Epithelial cell of proximal tubule (primary cell): ENCODE data around the gene CABLES2. TPM values are rescaled to one million over a fixed set of nuclear protein-coding genes. Genes with fewer than 3 reads are reported as not detected.
"Not testable (repeated sequence)": the region's sequence is repeated elsewhere in the genome, so short reads cannot be mapped to it uniquely, and the experiment has no call there.

Experiments
- DNase-seq: peaks from one replicate; pipeline ENCODE4 v3.0.0-alpha.2; 2011; ENCODE audit warnings: low read depth
- H3K4me3 ChIP-seq: 2 replicates; pipeline ENCODE4 v1.5.1; 2011; ENCODE audit warnings: low read depth, mild to moderate bottlenecking, low read length
- total RNA-seq: library from RNA; depleted of rRNA; stranded (reverse); fragments of >200 nt; gene quantifications from 2 replicates; pipeline ENCODE4 v1.2.3, GENCODE V29; 2015
- TF ChIP-seq, protein P1 (sequence below): conservative IDR thresholded peaks from 2 replicates; pipeline ENCODE4 v1.5.1; 2012; ENCODE audit warnings: low read depth, mild to moderate bottlenecking, low read length

CABLES2 gene
- total RNA-seq, 1 donor from 2014 or later = 5.8 TPM

DNA sequence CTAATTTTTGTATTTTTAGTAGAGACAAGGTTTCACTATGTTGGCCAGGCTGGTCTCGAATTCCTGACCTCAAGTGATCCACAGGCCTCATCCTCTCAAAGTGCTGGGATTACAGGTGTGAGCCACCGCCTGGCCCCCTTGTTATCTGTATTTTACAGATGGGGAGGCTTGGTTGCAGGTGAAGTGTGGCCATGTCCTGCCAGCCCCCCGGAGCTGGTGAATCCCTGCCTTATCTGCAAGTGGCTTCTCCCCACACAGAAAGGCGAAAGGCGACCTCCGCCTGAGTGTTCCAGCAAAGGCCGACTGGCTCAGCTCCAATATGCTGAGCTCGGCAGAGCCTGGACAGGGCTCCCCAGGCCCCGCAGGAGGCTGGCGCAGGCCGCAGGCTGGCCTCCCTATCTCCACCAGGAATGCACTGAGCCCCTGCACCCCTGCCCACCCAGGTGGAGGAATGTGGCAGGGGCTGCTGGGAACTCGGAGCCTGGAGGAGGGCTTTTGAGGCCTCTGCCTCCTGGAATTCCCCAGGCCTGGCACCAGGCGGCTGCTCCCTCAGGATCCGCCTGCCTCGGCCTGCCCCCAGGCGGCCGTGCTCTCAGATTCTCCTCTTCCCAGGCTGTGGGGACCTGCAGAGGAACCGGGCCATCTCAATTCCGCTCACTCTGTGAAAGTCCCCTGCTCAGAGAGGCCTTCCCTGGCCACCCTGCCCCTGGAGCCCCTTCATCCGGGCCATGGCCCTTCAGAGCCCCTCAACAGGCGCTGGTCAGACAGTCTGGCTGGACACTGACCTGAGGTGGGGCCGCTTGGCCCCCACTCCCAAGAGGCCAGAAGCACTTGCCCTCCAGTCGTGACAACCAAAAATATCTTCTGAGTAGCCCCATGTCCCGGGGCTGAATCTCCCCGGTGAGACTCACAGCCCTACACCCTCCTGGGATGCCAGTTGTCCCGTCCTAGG lies 30.7 kb downstream of the CABLES2 start:
- no peak overlapping the region for H3K4me3 ChIP-seq
- TF ChIP-seq, protein P1, sequence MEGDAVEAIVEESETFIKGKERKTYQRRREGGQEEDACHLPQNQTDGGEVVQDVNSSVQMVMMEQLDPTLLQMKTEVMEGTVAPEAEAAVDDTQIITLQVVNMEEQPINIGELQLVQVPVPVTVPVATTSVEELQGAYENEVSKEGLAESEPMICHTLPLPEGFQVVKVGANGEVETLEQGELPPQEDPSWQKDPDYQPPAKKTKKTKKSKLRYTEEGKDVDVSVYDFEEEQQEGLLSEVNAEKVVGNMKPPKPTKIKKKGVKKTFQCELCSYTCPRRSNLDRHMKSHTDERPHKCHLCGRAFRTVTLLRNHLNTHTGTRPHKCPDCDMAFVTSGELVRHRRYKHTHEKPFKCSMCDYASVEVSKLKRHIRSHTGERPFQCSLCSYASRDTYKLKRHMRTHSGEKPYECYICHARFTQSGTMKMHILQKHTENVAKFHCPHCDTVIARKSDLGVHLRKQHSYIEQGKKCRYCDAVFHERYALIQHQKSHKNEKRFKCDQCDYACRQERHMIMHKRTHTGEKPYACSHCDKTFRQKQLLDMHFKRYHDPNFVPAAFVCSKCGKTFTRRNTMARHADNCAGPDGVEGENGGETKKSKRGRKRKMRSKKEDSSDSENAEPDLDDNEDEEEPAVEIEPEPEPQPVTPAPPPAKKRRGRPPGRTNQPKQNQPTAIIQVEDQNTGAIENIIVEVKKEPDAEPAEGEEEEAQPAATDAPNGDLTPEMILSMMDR = peak; percentile 54
- no peak for DNase-seq

DNA sequence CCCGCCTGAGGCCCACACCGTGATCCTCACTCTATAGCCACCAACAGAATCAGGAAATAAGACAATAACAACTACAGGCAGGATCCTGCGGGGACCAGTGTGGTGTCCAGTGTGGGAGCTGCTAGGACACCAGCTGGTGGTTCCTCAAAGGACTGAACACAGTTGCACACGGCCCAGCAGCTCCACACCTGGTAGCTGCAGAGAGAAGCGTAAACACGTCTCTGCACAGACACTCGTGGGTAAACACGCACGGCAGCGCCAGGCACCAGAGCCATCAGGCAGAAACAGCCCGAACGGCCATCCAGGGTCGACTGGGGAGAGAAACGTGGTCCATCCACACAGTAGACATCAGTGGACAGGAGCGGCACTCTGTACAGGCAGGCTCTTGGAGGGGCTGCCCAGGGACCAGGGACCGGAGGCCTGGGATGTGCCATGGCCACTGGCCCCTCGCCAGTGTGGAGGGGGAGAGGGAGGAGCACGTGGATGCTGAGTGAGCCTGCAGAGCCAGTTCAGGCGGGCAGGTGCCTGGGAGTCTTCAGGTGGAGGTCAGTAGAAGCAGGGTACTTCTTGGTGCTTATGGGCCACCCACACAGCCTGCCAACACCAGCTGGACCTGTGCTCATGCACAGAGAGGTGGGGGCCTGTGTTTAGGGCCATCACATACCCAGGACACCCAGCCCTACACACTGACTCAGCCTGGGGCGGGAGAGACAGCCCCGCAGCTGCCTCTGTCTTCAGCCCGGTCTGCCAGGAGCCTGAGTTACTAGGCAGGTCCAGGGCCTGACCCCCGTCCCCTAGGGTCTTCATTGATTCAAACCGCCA lies 32.5 kb downstream of the CABLES2 start:
- TF ChIP-seq, protein P1 = no peak
- no peak for DNase-seq

DNA sequence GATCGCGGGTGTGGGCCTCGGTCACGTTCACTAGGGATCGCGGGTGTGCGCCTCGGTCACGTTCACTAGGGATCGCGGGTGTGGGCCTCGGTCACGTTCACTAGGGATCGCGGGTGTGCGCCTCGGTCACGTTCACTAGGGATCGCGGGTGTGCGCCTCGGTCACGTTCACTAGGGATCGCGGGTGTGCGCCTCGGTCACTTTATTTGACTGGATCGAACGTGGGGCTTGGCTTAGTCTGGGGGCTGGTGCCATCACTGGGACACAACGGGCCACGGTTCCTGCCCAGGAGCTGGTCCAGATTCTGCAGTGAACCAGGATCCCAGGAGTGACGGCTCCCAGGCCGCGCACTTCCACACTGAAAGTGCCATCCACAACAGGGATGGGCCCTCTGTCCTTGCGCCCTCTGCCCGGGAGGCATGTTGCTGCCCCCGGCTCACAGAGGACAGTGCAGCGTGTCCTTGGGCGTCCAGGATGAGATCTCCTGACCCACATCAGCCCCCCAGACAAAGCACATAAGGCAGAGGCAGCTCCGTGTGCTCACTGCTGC lies 33.4 kb downstream of the CABLES2 start:
- not testable (repeated sequence) for H3K4me3 ChIP-seq, DNase-seq

More for the DNA sequence above, 32.5 kb downstream of the CABLES2 start:
- no peak overlapping the region for H3K4me3 ChIP-seq

DNA sequence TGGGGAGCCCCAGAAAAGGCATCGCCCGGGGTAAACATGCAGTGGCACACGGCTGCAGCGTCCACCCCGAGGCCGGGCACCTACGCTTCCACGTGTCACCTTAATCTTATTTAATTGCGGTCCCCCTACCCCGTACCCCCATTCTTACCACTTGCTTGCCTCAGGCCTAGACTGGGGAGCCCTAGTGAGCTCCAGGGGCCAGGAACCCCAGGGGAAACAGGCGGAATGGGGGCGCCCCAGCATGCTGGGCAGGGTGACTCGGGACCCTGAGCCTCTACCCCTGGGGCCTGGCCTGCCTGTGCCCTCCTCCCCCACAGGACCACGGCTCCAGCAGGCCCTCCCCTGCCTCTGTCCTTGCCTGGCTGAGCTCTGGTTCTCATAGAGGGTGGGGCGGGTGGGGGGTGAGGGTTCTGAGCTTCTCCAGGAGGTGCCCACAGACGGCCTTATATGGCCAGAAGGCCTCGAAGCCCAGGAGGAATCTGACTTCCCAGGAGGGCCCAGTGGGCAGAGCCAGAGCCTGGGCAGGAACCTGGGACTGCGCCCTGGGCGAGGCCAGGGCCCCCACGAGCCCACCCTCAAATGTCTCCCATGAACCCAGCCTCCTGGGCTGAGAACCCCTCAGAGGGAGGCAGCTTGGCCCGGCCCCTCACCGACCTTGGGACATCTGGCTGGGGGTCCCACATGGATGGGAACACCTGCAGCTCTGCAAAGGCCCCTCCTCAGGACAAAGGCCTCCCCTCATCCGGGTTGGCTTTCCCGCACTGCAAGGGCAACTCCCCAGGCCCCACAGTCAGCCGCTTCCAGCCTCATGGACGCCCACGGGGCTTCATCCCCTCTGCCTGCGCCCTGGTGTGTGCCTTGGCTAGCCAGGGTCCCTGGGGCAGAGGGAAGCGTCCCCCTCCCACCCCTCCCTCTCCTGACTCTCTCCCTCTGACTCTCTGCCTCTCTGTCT lies 34.8 kb downstream of the CABLES2 start:
- TF ChIP-seq, protein P1 = no peak
- DNase-seq = no peak
- no peak overlapping the region for H3K4me3 ChIP-seq

DNA sequence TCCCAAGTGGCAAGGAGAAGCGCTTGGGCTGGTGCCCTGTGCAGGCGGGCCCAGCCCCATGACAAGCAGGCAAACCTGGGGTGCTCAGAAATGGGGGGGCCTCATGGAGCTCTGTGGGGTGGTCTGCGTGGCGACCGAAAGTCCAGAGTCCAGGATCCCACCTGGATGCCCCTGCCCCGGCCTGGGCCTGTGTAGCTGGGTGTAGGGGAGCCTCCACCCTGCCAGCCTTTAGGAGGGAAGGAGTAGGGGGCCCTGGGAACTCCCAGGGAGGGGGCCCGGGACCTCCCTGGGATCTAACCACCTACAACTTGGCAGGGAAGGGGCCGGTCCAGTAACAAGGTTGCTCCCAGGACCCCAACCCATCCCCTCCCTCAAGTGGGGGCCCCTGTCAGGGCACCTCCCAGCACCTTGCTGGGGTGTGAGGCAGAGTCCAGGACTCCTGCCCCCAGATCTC lies 35.5 kb downstream of the CABLES2 start:
- no peak for DNase-seq
- TF ChIP-seq, protein P1 = no peak
- no peak overlapping the region for H3K4me3 ChIP-seq

DNA sequence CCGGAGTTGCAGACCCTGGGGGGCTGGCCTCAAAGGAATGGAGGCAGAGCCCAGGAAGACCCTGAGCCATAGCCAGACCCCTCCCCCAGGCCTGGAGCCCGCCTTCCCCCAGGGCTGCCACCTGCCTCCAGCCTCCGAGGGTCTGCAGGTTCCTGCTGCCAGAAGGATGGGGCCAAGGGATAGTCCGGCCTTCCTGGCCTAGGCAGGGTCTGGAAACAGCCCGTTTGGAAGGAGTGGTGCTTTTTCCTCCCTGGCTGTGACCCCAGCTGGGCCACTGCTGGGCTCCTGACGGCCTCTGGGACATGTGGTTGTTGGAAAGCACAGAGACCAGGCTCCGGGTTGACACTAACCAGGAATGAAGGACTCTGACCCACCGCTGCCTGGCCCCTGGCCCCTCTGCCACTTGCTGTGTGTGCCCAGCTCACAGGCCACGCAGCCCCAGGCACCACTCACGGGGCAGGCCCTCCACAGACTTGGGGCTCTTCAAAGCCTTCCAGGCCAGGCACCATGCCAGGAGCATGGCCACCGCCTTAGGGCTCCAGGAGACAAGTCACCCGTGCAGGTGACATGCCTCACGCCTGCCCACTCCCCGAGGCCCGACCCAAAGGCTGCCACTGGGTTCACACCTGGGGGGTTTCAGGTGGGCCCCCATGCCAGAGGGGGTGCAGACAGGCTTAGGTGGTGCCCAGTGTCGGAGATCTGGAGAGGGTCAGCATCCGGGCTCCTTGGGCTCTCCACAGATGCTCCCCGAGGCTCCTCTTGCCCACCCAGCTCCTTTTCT lies 36.1 kb downstream of the CABLES2 start:
- DNase-seq = no peak
- TF ChIP-seq, protein P1 = no peak
- H3K4me3 ChIP-seq = no peak overlapping the region
